ENCODE results near the gene TCN2.

Gene TCN2

GRCh38 chr22:30582051-30582450 is 24.9 kb upstream of the TCN2 start:
- H3K36me3 ChIP-seq (ENCODE audit: insufficient read depth), result peaks cover 3% of the 10 kb centered on the region; the same call in 1 of the 2 replicates
- H3K79me2 ChIP-seq (ENCODE audit: insufficient read depth, low read depth), result no peaks in the 10 kb centered on the region
- H3K27me3 ChIP-seq (ENCODE audit: insufficient read depth, low read depth), result no peaks in the 10 kb centered on the region
- no peak overlapping the region for H3K4me3 ChIP-seq (IDR thresholded peaks at IDR 0.05; ENCODE audit: insufficient read depth, low read depth, low read length)
- TF ChIP-seq, protein P1, sequence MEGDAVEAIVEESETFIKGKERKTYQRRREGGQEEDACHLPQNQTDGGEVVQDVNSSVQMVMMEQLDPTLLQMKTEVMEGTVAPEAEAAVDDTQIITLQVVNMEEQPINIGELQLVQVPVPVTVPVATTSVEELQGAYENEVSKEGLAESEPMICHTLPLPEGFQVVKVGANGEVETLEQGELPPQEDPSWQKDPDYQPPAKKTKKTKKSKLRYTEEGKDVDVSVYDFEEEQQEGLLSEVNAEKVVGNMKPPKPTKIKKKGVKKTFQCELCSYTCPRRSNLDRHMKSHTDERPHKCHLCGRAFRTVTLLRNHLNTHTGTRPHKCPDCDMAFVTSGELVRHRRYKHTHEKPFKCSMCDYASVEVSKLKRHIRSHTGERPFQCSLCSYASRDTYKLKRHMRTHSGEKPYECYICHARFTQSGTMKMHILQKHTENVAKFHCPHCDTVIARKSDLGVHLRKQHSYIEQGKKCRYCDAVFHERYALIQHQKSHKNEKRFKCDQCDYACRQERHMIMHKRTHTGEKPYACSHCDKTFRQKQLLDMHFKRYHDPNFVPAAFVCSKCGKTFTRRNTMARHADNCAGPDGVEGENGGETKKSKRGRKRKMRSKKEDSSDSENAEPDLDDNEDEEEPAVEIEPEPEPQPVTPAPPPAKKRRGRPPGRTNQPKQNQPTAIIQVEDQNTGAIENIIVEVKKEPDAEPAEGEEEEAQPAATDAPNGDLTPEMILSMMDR (conservative IDR thresholded peaks at IDR 0.05; ENCODE audit: low read depth, low read length), result no peak
- no peak overlapping the region for H3K9ac ChIP-seq
- H3K4me1 ChIP-seq (ENCODE audit: low read depth, poor library complexity, severe bottlenecking), result no peaks in the 10 kb centered on the region
- no peaks in the 10 kb centered on the region for H4K20me1 ChIP-seq (ENCODE audit: insufficient read depth)
- H3K4me2 ChIP-seq, result no peak overlapping the region
- no peak overlapping the region for H2AFZ ChIP-seq (ENCODE audit: low read depth)
- H3K27ac ChIP-seq, result no peak overlapping the region

DNA sequence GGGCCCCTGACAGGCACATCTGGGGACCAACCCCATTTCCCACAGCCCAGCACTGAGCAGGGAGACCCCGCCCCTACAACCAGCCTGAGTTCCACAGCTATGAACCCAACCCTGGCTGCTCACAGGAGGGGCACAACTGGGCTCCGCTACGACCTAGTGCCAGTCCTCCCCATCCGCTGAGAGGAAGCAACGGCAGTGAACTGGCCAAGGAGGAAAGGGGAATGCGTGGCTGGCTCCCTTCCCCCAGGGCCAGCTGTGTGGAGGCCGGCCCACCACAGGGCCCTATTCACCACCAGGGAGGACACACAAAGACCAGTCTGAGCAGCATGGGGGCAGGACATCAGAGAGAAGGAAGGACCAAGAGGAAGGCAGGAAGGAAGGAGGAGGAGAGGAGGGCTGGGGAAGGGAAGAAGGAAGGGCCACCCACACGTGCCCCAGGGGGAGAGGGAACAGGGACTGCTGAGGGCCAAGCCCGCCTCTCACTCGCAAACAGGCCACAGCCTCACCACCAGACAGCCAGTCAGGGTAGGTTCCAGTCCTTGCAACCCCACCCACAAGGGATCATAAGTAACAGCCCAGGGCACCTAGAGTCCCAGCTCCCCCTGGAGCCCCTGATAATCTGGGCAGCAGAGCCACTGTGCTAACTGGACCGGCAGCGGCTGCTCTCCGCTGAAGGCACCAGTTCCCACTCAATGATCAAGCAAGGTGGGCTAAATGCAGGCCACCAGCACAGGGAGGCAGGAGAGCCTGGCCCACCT is 24.0 kb upstream of the TCN2 start:
- H3K27me3 ChIP-seq (ENCODE audit: insufficient read depth, low read depth), result no peaks in the 10 kb centered on the region

GRCh38 chr22:30584441-30584840 is 22.5 kb upstream of the TCN2 start:
- Histone ChIP-seq H3K27me3 (ENCODE audit: insufficient read depth, low read depth) (no peaks in the 10 kb centered on the region), H3K79me2 (ENCODE audit: insufficient read depth, low read depth) (peaks cover 7% of the 10 kb centered on the region; the same call in 1 of the 2 replicates), H2AFZ (ENCODE audit: low read depth) (no peak overlapping the region), H3K27ac (no peak overlapping the region), H3K36me3 (ENCODE audit: insufficient read depth) (peaks cover 14% of the 10 kb centered on the region; the same call in 1 of the 2 replicates), H3K9ac (no peak overlapping the region), H3K4me3 (IDR thresholded peaks at IDR 0.05; ENCODE audit: insufficient read depth, low read depth, low read length) (no peak overlapping the region), H3K4me2 (no peak overlapping the region), H3K4me1 (ENCODE audit: low read depth, poor library complexity, severe bottlenecking) (no peaks in the 10 kb centered on the region), H4K20me1 (ENCODE audit: insufficient read depth) (no peaks in the 10 kb centered on the region)
- TF ChIP-seq, protein P1 (conservative IDR thresholded peaks at IDR 0.05; ENCODE audit: low read depth, low read length), result no peak

More for the DNA sequence above, 24.0 kb upstream of the TCN2 start:
- H3K4me3 ChIP-seq (IDR thresholded peaks at IDR 0.05; ENCODE audit: insufficient read depth, low read depth, low read length), result no peak overlapping the region
- no peak overlapping the region for H2AFZ ChIP-seq (ENCODE audit: low read depth)
- no peak overlapping the region for H3K27ac ChIP-seq
- TF ChIP-seq, protein P1 (conservative IDR thresholded peaks at IDR 0.05; ENCODE audit: low read depth, low read length), result no peak
- H4K20me1 ChIP-seq (ENCODE audit: insufficient read depth), result no peaks in the 10 kb centered on the region
- no peak overlapping the region for H3K4me2 ChIP-seq
- H3K4me1 ChIP-seq (ENCODE audit: low read depth, poor library complexity, severe bottlenecking), result no peaks in the 10 kb centered on the region
- H3K79me2 ChIP-seq (ENCODE audit: insufficient read depth, low read depth), result no peaks in the 10 kb centered on the region
- H3K36me3 ChIP-seq (ENCODE audit: insufficient read depth), result peaks cover 11% of the 10 kb centered on the region; the same call in 1 of the 2 replicates
- no peak overlapping the region for H3K9ac ChIP-seq

DNA sequence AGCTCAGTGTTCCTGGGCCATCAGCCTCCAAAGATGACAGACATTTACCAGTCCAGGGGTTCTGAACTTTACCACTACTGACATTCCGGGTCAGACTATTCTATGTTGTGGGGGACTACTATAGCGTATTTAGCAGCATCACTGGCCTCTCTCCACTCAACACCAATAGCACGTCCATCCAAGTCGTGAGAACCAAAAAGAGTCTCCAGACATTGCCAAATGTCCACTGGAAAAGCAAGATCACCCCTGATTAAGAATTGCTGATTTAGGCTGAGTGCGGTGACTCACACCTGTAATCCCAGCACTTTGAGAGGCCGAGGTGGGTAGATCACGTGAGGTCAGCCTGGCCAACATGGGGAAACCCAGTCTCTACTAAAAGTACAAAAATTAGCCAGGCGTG is 20.6 kb upstream of the TCN2 start:
- no peak overlapping the region for H3K4me3 ChIP-seq (IDR thresholded peaks at IDR 0.05; ENCODE audit: insufficient read depth, low read depth, low read length)
- H3K4me2 ChIP-seq, result no peak overlapping the region
- no peaks in the 10 kb centered on the region for H3K27me3 ChIP-seq (ENCODE audit: insufficient read depth, low read depth)
- H4K20me1 ChIP-seq (ENCODE audit: insufficient read depth), result no peaks in the 10 kb centered on the region
- H2AFZ ChIP-seq (ENCODE audit: low read depth), result no peak overlapping the region
- TF ChIP-seq, protein P1 (conservative IDR thresholded peaks at IDR 0.05; ENCODE audit: low read depth, low read length), result no peak
- H3K4me1 ChIP-seq (ENCODE audit: low read depth, poor library complexity, severe bottlenecking), result peaks cover 8% of the 10 kb centered on the region
- H3K27ac ChIP-seq, result no peak overlapping the region
- no peak overlapping the region for H3K9ac ChIP-seq
- H3K79me2 ChIP-seq (ENCODE audit: insufficient read depth, low read depth), result peaks cover 27% of the 10 kb centered on the region
- H3K36me3 ChIP-seq (ENCODE audit: insufficient read depth), result peaks cover 14% of the 10 kb centered on the region; the same call in 1 of the 2 replicates
